Measurements from ENCODE around the gene LMO1.

- TF ChIP-seq CTCF (IDR thresholded peaks at IDR 0.05 in 8 of 11, conservative IDR thresholded peaks at IDR 0.05 in 3 of 11) (no peak), POLR2A (IDR thresholded peaks at IDR 0.05) (no peak), POLR2AphosphoS5 (IDR thresholded peaks at IDR 0.05) (no peak)
Observed at GRCh38 chr11:8218840-8219239, 44.8 kb downstream of the LMO1 start.
